ENCODE results near the gene ERMP1.

ERMP1 gene

GRCh38 chr9:5854063-5854790 is 21.3 kb upstream of the ERMP1 start:
- DNase-seq (ENCODE audit: low read depth): peak; percentile 20

- no peak for DNase-seq (ENCODE audit: low read depth)
These were observed 20.7 kb upstream of the ERMP1 start for GRCh38 chr9:5853617-5854016.

GRCh38 chr9:5852987-5853386 is 20.1 kb upstream of the ERMP1 start:
- no peak for DNase-seq (ENCODE audit: low read depth)

GRCh38 chr9:5851445-5851844 is 18.5 kb upstream of the ERMP1 start:
- DNase-seq (ENCODE audit: low read depth): peak; percentile 27

- no peak for DNase-seq (ENCODE audit: low read depth)
These were observed 17.8 kb upstream of the ERMP1 start for GRCh38 chr9:5850724-5851122.

- no peak for DNase-seq (ENCODE audit: low read depth)
These were observed 15.5 kb upstream of the ERMP1 start for GRCh38 chr9:5848372-5848882.

GRCh38 chr9:5846501-5846921 is 13.6 kb upstream of the ERMP1 start:
- DNase-seq (ENCODE audit: low read depth): no peak

- no peak for DNase-seq (ENCODE audit: low read depth)
These were observed 13.2 kb upstream of the ERMP1 start for GRCh38 chr9:5846096-5846495.

- DNase-seq (ENCODE audit: low read depth): no peak
These were observed 12.2 kb upstream of the ERMP1 start for GRCh38 chr9:5845157-5845531.

- DNase-seq (ENCODE audit: low read depth): no peak
These were observed 11.0 kb upstream of the ERMP1 start for GRCh38 chr9:5843794-5844471.

- no peak for DNase-seq (ENCODE audit: low read depth)
These were observed 10.2 kb upstream of the ERMP1 start for GRCh38 chr9:5842929-5843793.

- peak; percentile 47 for DNase-seq (ENCODE audit: low read depth)
These were observed 9.1 kb upstream of the ERMP1 start for GRCh38 chr9:5841771-5842573.

GRCh38 chr9:5840788-5841187 is 7.9 kb upstream of the ERMP1 start:
- no peak for DNase-seq (ENCODE audit: low read depth)

- DNase-seq (ENCODE audit: low read depth): no peak
These were observed 6.6 kb upstream of the ERMP1 start for GRCh38 chr9:5839572-5839902.

- DNase-seq (ENCODE audit: low read depth): no peak
These were observed 6.1 kb upstream of the ERMP1 start for GRCh38 chr9:5838884-5839571.

- DNase-seq (ENCODE audit: low read depth): no peak
These were observed 2.9 kb upstream of the ERMP1 start for GRCh38 chr9:5835808-5836207.

- no peak for DNase-seq (ENCODE audit: low read depth)
These were observed 1.3 kb upstream of the ERMP1 start for GRCh38 chr9:5834214-5834613.

GRCh38 chr9:5832071-5832537 is 813 bp downstream of the ERMP1 start:
- DNase-seq (ENCODE audit: low read depth): no peak

- no peak for DNase-seq (ENCODE audit: low read depth)
These were observed 6.9 kb downstream of the ERMP1 start for GRCh38 chr9:5825895-5826622.

- DNase-seq (ENCODE audit: low read depth): no peak
These were observed 7.7 kb downstream of the ERMP1 start for GRCh38 chr9:5825223-5825622.

- DNase-seq (ENCODE audit: low read depth): no peak
These were observed 12.5 kb downstream of the ERMP1 start for GRCh38 chr9:5820425-5820824.

Measured in activated T-cell treated with anti-CD3 and anti-CD28 coated beads for 48 hours (primary cell).